K562 (cell line): ENCODE measurements around the gene MBD5. TPM values are rescaled to one million over a fixed set of nuclear protein-coding genes. Genes with fewer than 3 reads are reported as not detected.

Experiments used
- ATAC-seq: fragments of 200-7000 bp; cut with Tn5 transposase; 3 replicates; pipeline ENCODE4 v1.9.1; 2020; ENCODE audit warnings: moderate library complexity
- BruUV-seq: library from RNA; stranded (reverse); fragments of 400-500 nt; replicated peaks from 2 replicates; lab custom pipeline; 2021; lab: Mats Ljungman, UMichigan
- CTCF ChIA-PET: fragments of 300-600 bp; formaldehyde crosslinking; extraction: SDS; loops from one replicate; lab custom pipeline; 2021; ENCODE audit warnings: low intra/inter-chr PET ratio; lab: Yijun Ruan, JAX
- POLR2A ChIA-PET: fragments of 300-600, 350-650 bp; sonication (Branson Sonifier 250); formaldehyde crosslinking; extraction: SDS; loops from one replicate; lab custom pipeline; 2021; ENCODE audit warnings: antibody characterized with exemption, inconsistent platforms; lab: Yijun Ruan, JAX
- DNase-seq, 4 experiments: peaks; one replicate each; pipeline versions ENCODE4 v3.0.0 to v3.0.0-alpha.2; 2011 to 2018; ENCODE audit warnings: low spot score in 3 of 4, mixed read lengths in 3 of 4; ENCODE audit errors: extremely low read depth in 1 of 4
- FAIRE-seq: peaks from 2 replicates; lab custom pipeline; 2011; peaks lifted over from hg19 to GRCh38; lab: Jason Lieb, UNC
- H2AFZ ChIP-seq: 2 replicates; pipeline ENCODE4 v1.6.0; 2011; ENCODE audit warnings: low read depth, low read length, control low read depth, inconsistent platforms
- H3K27ac ChIP-seq: fragments of 200-600 bp; 3 replicates; pipeline ENCODE4 v1.8.0; 2011; ENCODE audit warnings: low read depth, mild to moderate bottlenecking, control low read depth, inconsistent platforms, low read length, moderate library complexity, mixed read lengths; ENCODE audit errors: extremely low read depth
- H3K27me3 ChIP-seq, 2 experiments: fragments of 300-600 bp in 1 of 2; 2 replicates in 1 of 2; 3 replicates in 1 of 2; pipeline versions ENCODE4 v1.6.0 to v1.8.0; 2011; ENCODE audit warnings: inconsistent platforms in 2 of 2, low read length in 2 of 2, mild to moderate bottlenecking in 1 of 2, mixed read lengths in 1 of 2, moderate library complexity in 1 of 2; ENCODE audit not compliant: control insufficient read depth in 2 of 2, insufficient read depth in 2 of 2
- H3K36me3 ChIP-seq: fragments of 300-600 bp; 3 replicates; pipeline ENCODE4 v1.8.0; 2011; ENCODE audit warnings: mild to moderate bottlenecking, low read length, inconsistent platforms; ENCODE audit not compliant: control insufficient read depth, insufficient read depth
- H3K4me1 ChIP-seq, 2 experiments: fragments of 200-600 bp in 1 of 2; replicated peaks in 1 of 2; 2 replicates in 1 of 2; 3 replicates in 1 of 2; pipeline versions ENCODE4 v1.5.1 to v1.8.0; 2011; ENCODE audit warnings: inconsistent platforms in 2 of 2, low read length in 2 of 2, mild to moderate bottlenecking in 1 of 2, mixed read lengths in 1 of 2, moderate library complexity in 1 of 2; ENCODE audit not compliant: control insufficient read depth in 2 of 2, insufficient read depth in 2 of 2
- H3K4me2 ChIP-seq: 2 replicates; pipeline ENCODE4 v1.6.1; 2011; ENCODE audit warnings: low read length, control low read depth, inconsistent platforms, mixed read lengths; ENCODE audit not compliant: insufficient read depth
- H3K4me3 ChIP-seq: fragments of 200-600 bp; sonication (generic), shearing (Covaris generic); 2 replicates; pipeline ENCODE4 v1.5.1; 2016; ENCODE audit warnings: control low read depth, inconsistent platforms
- H3K79me2 ChIP-seq: fragments of 200-600 bp; 3 replicates; pipeline ENCODE4 v1.8.0; 2011; ENCODE audit warnings: low read length, inconsistent platforms; ENCODE audit not compliant: control insufficient read depth, insufficient read depth
- H3K9ac ChIP-seq, 2 experiments: 2 replicates each; pipeline versions ENCODE4 v1.6.0 to v1.6.1; 2011; ENCODE audit warnings: low read depth in 2 of 2, low read length in 2 of 2, control low read depth in 1 of 2, inconsistent platforms in 1 of 2, mild to moderate bottlenecking in 1 of 2, mixed read lengths in 1 of 2; ENCODE audit not compliant: insufficient read depth in 1 of 2
- H3K9me1 ChIP-seq: one replicate; pipeline ENCODE4 v1.6.0; 2011; ENCODE audit warnings: inconsistent platforms, mild to moderate bottlenecking, low read length, moderate library complexity; ENCODE audit not compliant: control insufficient read depth, insufficient read depth
- H3K9me3 ChIP-seq: replicated peaks from 2 replicates; pipeline ENCODE4 v1.5.1; 2011; ENCODE audit warnings: low read depth, low read length, inconsistent platforms; ENCODE audit not compliant: control insufficient read depth, insufficient read depth
- H4K20me1 ChIP-seq: replicated peaks from 2 replicates; pipeline ENCODE4 v1.6.1; 2011; ENCODE audit warnings: low read length, inconsistent platforms, mixed read lengths; ENCODE audit not compliant: control insufficient read depth, insufficient read depth
- ARID3A ChIP-seq: IDR thresholded peaks from 2 replicates; pipeline ENCODE4 v1.6.1; 2012; ENCODE audit warnings: low read depth, low read length, improper control_type of control experiment, borderline replicate concordance
- CSDE1 ChIP-seq, 2 experiments: fragments of 450-650 bp; IDR thresholded peaks; 2 replicates each; pipeline ENCODE4 v1.6.1; 2016; ENCODE audit warnings: mild to moderate bottlenecking in 1 of 2
- KDM1A ChIP-seq, 2 experiments: fragments of 450-650 bp; IDR thresholded peaks; 2 replicates each; pipeline ENCODE4 v1.6.1; 2016; ENCODE audit warnings: mild to moderate bottlenecking in 2 of 2
- MED1 ChIP-seq: sonication (generic); formaldehyde crosslinking; IDR thresholded peaks from 2 replicates; pipeline ENCODE4 v1.8.1; 2023; ENCODE audit warnings: missing genetic modification reagents, borderline replicate concordance
- MYBL2 ChIP-seq, 2 experiments: fragments of 450-650 bp in 1 of 2; sonication (generic) in 1 of 2; formaldehyde crosslinking in 1 of 2; IDR thresholded peaks; 2 replicates each; pipeline versions ENCODE4 v1.6.1 to v1.8.1; 2017 to 2022; ENCODE audit warnings: borderline replicate concordance in 1 of 2, inconsistent platforms in 1 of 2, low read depth in 1 of 2, mild to moderate bottlenecking in 1 of 2, missing genetic modification reagents in 1 of 2, moderate library complexity in 1 of 2
- SAFB ChIP-seq: fragments of 200-400 bp; formaldehyde crosslinking; IDR thresholded peaks from 2 replicates; pipeline ENCODE4 v1.6.1; 2017; ENCODE audit warnings: low read depth, low read length, borderline replicate concordance
- THAP7 ChIP-seq: fragments of 250-450 bp; sonication (Bioruptor Pico); IDR thresholded peaks from 2 replicates; pipeline ENCODE4 v1.5.0; 2021
- ZNF134 ChIP-seq: fragments of 250-450 bp; sonication (Bioruptor Pico); conservative IDR thresholded peaks from 2 replicates; pipeline ENCODE4 v1.4.0; 2020
- ZNF785 ChIP-seq: fragments of 250-450 bp; sonication (Bioruptor Pico); IDR thresholded peaks from 2 replicates; pipeline ENCODE4 v1.4.0; 2020; ENCODE audit warnings: mild to moderate bottlenecking
- WGBS: fragments of 100-300 bp; shearing (Covaris generic); methylation state at CpG from one replicate; pipeline ENCODE4 v1.1.6; 2016; ENCODE audit warnings: low coverage, mixed read lengths; ENCODE audit not compliant: insufficient coverage; ENCODE audit errors: missing lambda C conversion rate; 5-methylcytosine and 5-hydroxymethylcytosine counted together
- in situ Hi-C: fragments of 300-500 bp; cut with MboI; formaldehyde crosslinking; loops from 4 replicates; pipeline ENCODE4 v1.15.0; 2018; ENCODE audit warnings: inconsistent platforms, mixed read lengths
- intact Hi-C: fragments of 100-400 bp; cut with micrococcal nuclease; formaldehyde crosslinking; loops from 2 replicates; pipeline ENCODE4 v1.14.2; 2022
- polyA plus RNA-seq, 8 experiments: library from polyadenylated mRNA; depleted of rRNA in 4 of 8; stranded (reverse) in 5 of 8; unstranded in 3 of 8; fragments of >200 nt; fragmentation: Nextera tagmentation in 2 of 8; fragmentation: Illumina TruSeq in 1 of 8; extraction: Ambion mirVana in 2 of 8; extraction: Trizol in 1 of 8; gene quantifications; 2 replicates each; pipeline versions ENCODE4 v1.2.1 to v1.2.3, GENCODE V29; 2011 to 2014; ENCODE audit warnings: inconsistent platforms in 1 of 8, missing spikeins in 1 of 8
- total RNA-seq, 7 experiments: library from RNA; depleted of rRNA in 6 of 7; stranded (reverse); fragments of >200 nt in 6 of 7; fragmentation: Illumina TruSeq in 2 of 7; extraction: Trizol in 2 of 7; gene quantifications; 2 replicates each; pipeline versions ENCODE4 v1.2.1 to v1.2.3, GENCODE V29; 2011 to 2021; ENCODE audit warnings: low replicate concordance in 1 of 7
- TF ChIP-seq, protein P1 (sequence below): fragments of 450-650 bp; formaldehyde crosslinking; IDR thresholded peaks from 2 replicates; pipeline ENCODE4 v1.4.0; 2020; ENCODE audit warnings: mild to moderate bottlenecking, moderate library complexity

The MBD5 gene
- total and polyA plus RNA-seq, 9 of the 15 experiments (the other 6 are each of a cell fraction or from before 2014, with no cell fraction given) = 3.4 to 14.5 (median 9.0) TPM

- no peaks in the 10 kb centered on the region for H3K4me1 ChIP-seq
- ATAC-seq (no peak), FAIRE-seq (no peak), DNase-seq (no peak)
- H2AFZ ChIP-seq = no peak overlapping the region
- H3K4me2 ChIP-seq = no peak overlapping the region
- H3K27ac ChIP-seq = no peak overlapping the region
- no peaks in the 10 kb centered on the region for H3K79me2 ChIP-seq
- peaks cover 4% of the 10 kb centered on the region; the same call in 1 of the 2 replicates for H4K20me1 ChIP-seq
- H3K27me3 ChIP-seq = peaks cover 4 to 19% of the 10 kb centered on the region in 2 experiments; a peak in 4 of 5 replicates
- BruUV-seq = no TSS peak
- no peak overlapping the region for H3K9ac ChIP-seq
- TF ChIP-seq THAP7 (CRISPR knock-in tag) (no peak), ZNF785 (CRISPR knock-in tag) (no peak), CSDE1 (IDR thresholded peaks at IDR 0.05) (no peak), KDM1A (IDR thresholded peaks at IDR 0.05) (no peak), SAFB (no peak), ZNF134 (CRISPR knock-in tag) (no peak), ARID3A (no peak), MED1 (CRISPR knock-in tag) (no peak), MYBL2 (IDR thresholded peaks at IDR 0.05; ENCODE audit: low read depth) (no peak), MYBL2 (CRISPR knock-in tag; IDR thresholded peaks at IDR 0.05; ENCODE audit: borderline replicate concordance) (no peak)
- TF ChIP-seq, protein P1, sequence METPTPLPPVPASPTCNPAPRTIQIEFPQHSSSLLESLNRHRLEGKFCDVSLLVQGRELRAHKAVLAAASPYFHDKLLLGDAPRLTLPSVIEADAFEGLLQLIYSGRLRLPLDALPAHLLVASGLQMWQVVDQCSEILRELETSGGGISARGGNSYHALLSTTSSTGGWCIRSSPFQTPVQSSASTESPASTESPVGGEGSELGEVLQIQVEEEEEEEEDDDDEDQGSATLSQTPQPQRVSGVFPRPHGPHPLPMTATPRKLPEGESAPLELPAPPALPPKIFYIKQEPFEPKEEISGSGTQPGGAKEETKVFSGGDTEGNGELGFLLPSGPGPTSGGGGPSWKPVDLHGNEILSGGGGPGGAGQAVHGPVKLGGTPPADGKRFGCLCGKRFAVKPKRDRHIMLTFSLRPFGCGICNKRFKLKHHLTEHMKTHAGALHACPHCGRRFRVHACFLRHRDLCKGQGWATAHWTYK (CRISPR knock-in tag) = no peak
- H3K9me3 ChIP-seq = no peaks in the 10 kb centered on the region
- 0% methylated on average over 2 of the region's 2 CpGs for WGBS
- in situ Hi-C loops = loop anchor here (10.0 kb wide), 1 partner anchor 581 kb away; no protein-coding TSS in a partner anchor
- intact Hi-C loops = no loop called here
- POLR2A ChIA-PET = no interaction called here
- H3K4me3 ChIP-seq = no peak overlapping the region
- no peaks in the 10 kb centered on the region for H3K9me1 ChIP-seq
- H3K36me3 ChIP-seq = no peaks in the 10 kb centered on the region
- CTCF ChIA-PET = no interaction called here
Observed at GRCh38 chr2:148515976-148516375, 495.1 kb downstream of the MBD5 start.
